NT2/D1 (cell line): ENCODE results near the gene SLC7A9.

Experiments used
- SUZ12 ChIP-seq: IDR thresholded peaks from 2 replicates; pipeline ENCODE4 v1.6.1; 2011; ENCODE audit not compliant: insufficient read length, insufficient read depth; ENCODE audit errors: extremely low read depth
- ZNF274 ChIP-seq: IDR thresholded peaks from 2 replicates; pipeline ENCODE4 v1.6.1; 2011; ENCODE audit warnings: mild to moderate bottlenecking, low read depth, low read length

- TF ChIP-seq SUZ12 (no peak), ZNF274 (no peak)
Measured at GRCh38 chr19:32802840-32803239, 66.7 kb downstream of the SLC7A9 start.
